NCI-H345 (cell line): ENCODE results near the gene TMEFF1.
"Not testable (repeated sequence)": the region's sequence is repeated elsewhere in the genome, so short reads cannot be mapped to it uniquely, and the experiment has no call there.

Experiments
- DNase-seq: peaks from one replicate; lab custom pipeline; 2025; lab: John Stamatoyannopoulos, UW

The TMEFF1 gene

GRCh38 chr9:100489836-100490235 lies 16.9 kb downstream of the TMEFF1 start:
- no peak for DNase-seq

GRCh38 chr9:100492952-100493351 lies 20.0 kb downstream of the TMEFF1 start:
- DNase-seq, result no peak

- no peak for DNase-seq
Observed at GRCh38 chr9:100498592-100498991, 25.6 kb downstream of the TMEFF1 start.

- no peak for DNase-seq
Observed at GRCh38 chr9:100499460-100499859, 26.5 kb downstream of the TMEFF1 start.

GRCh38 chr9:100499866-100500265 lies 26.9 kb downstream of the TMEFF1 start:
- DNase-seq, result no peak

GRCh38 chr9:100505564-100506159 lies 32.7 kb downstream of the TMEFF1 start:
- peak; percentile 2 for DNase-seq

GRCh38 chr9:100507350-100507749 lies 34.4 kb downstream of the TMEFF1 start:
- DNase-seq, result not testable (repeated sequence)

GRCh38 chr9:100511205-100511604 lies 38.3 kb downstream of the TMEFF1 start:
- DNase-seq, result no peak

GRCh38 chr9:100515578-100516494 lies 42.9 kb downstream of the TMEFF1 start:
- no peak for DNase-seq

- no peak for DNase-seq
Observed at GRCh38 chr9:100521282-100521681, 48.3 kb downstream of the TMEFF1 start.

- DNase-seq, result no peak
Observed at GRCh38 chr9:100525563-100525962, 52.6 kb downstream of the TMEFF1 start.

- DNase-seq, result not testable (repeated sequence)
Observed at GRCh38 chr9:100527180-100527794, 54.3 kb downstream of the TMEFF1 start.

GRCh38 chr9:100534401-100534800 lies 61.5 kb downstream of the TMEFF1 start:
- DNase-seq, result no peak

GRCh38 chr9:100540327-100540726 lies 67.4 kb downstream of the TMEFF1 start:
- no peak for DNase-seq

GRCh38 chr9:100549048-100549447 lies 76.1 kb downstream of the TMEFF1 start:
- DNase-seq, result no peak

GRCh38 chr9:100554935-100555401 lies 82.0 kb downstream of the TMEFF1 start:
- DNase-seq, result no peak

GRCh38 chr9:100555471-100555870 lies 82.5 kb downstream of the TMEFF1 start:
- no peak for DNase-seq

- DNase-seq, result no peak
Observed at GRCh38 chr9:100557053-100557452, 84.1 kb downstream of the TMEFF1 start.

GRCh38 chr9:100561256-100561655 lies 88.3 kb downstream of the TMEFF1 start:
- DNase-seq, result no peak

- DNase-seq, result no peak
Observed at GRCh38 chr9:100567856-100568255, 94.9 kb downstream of the TMEFF1 start.

- no peak for DNase-seq
Observed at GRCh38 chr9:100573655-100574260, 100.8 kb downstream of the TMEFF1 start.

GRCh38 chr9:100575006-100575405 lies 102.1 kb downstream of the TMEFF1 start:
- DNase-seq, result no peak
